ENCODE results near the gene SCD5. TPM values are rescaled to one million over a fixed set of nuclear protein-coding genes. Genes with fewer than 3 reads are reported as not detected.

SCD5 gene
- total RNA-seq, 2 donors from 2014 or later = 24.0 to 122 TPM

DNA sequence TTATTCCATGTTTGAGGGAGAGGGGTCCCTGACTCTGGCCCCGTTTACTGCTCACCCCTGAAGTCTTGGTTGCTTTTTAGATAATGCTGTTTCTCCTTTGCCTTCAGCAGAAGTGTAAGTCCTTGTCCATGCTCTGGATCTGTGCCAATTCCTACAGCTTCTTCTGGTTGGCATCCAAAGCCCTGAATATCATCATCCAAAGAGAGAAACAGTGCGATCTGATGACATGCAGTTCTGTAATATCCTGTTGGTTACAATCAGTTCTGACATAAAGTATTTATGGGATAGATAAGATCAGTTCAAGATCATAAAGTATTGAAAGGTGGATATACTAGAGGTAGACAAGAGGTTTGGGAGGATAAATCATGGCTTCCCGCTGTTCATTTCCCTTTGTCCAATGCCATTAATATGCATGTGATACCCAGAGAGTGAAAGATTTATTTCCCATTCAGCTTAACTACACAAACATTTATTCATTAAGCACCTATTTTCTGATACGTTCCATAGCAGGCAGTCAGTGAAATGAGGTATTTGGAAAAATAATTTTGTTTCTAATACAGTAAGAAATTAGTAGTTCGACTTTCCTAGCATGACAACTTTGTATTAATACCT, 183.7 kb downstream of the SCD5 start:
- Histone ChIP-seq H3K4me3 (no peak overlapping the region), H3K27ac (no peak overlapping the region), H3K4me1 (replicated peaks) (no peaks in the 10 kb centered on the region), H3K27me3 (replicated peaks; ENCODE audit: insufficient read depth) (no peaks in the 10 kb centered on the region), H3K9me3 (no peaks in the 10 kb centered on the region), H3K36me3 (no peaks in the 10 kb centered on the region)
- 36% methylated on average over 5 of the region's 5 CpGs for WGBS
- no peak for DNase-seq (ENCODE audit: low spot score)
- intact Hi-C loops (cut with DNase I) = no loop called here
- no peak for TF ChIP-seq POLR2A (IDR thresholded peaks at IDR 0.05)
- TF ChIP-seq POLR2AphosphoS5 (IDR thresholded peaks at IDR 0.05) = peak; percentile 39

DNA sequence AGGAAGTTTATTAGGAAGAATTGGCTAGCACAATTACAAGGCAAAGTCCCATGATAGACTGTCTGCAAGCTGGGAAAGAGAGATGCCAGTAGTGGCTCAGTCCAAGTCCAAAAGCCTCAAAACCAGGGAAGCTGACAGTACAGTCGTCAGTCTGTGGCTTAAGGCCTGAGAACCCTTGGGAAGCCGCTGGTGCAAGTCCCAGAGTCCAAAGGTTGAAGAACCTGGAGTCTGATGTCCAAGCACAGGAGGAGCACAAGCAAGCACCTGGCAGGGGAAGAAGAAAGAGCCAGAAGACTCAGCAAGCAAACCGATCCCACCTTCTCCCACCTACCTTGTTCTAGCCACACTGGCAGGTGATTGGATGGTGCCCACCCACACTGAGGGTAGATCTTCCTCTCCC, 185.5 kb downstream of the SCD5 start:
- no peaks in the 10 kb centered on the region for H3K9me3 ChIP-seq
- intact Hi-C loops (cut with DNase I) = no loop called here
- WGBS = 79% methylated on average over 3 of the region's 3 CpGs
- TF ChIP-seq POLR2A (IDR thresholded peaks at IDR 0.05) = no peak
- TF ChIP-seq POLR2AphosphoS5 (IDR thresholded peaks at IDR 0.05) = no peak
- TF ChIP-seq, protein P1, sequence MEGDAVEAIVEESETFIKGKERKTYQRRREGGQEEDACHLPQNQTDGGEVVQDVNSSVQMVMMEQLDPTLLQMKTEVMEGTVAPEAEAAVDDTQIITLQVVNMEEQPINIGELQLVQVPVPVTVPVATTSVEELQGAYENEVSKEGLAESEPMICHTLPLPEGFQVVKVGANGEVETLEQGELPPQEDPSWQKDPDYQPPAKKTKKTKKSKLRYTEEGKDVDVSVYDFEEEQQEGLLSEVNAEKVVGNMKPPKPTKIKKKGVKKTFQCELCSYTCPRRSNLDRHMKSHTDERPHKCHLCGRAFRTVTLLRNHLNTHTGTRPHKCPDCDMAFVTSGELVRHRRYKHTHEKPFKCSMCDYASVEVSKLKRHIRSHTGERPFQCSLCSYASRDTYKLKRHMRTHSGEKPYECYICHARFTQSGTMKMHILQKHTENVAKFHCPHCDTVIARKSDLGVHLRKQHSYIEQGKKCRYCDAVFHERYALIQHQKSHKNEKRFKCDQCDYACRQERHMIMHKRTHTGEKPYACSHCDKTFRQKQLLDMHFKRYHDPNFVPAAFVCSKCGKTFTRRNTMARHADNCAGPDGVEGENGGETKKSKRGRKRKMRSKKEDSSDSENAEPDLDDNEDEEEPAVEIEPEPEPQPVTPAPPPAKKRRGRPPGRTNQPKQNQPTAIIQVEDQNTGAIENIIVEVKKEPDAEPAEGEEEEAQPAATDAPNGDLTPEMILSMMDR (IDR thresholded peaks at IDR 0.05) = no peak
- H3K27me3 ChIP-seq (replicated peaks; ENCODE audit: insufficient read depth) = no peaks in the 10 kb centered on the region
- DNase-seq (ENCODE audit: low spot score) = no peak
- no peak overlapping the region for H3K4me3 ChIP-seq
- H3K36me3 ChIP-seq = no peaks in the 10 kb centered on the region
- no peak overlapping the region for H3K27ac ChIP-seq
- no peaks in the 10 kb centered on the region for H3K4me1 ChIP-seq (replicated peaks)

DNA sequence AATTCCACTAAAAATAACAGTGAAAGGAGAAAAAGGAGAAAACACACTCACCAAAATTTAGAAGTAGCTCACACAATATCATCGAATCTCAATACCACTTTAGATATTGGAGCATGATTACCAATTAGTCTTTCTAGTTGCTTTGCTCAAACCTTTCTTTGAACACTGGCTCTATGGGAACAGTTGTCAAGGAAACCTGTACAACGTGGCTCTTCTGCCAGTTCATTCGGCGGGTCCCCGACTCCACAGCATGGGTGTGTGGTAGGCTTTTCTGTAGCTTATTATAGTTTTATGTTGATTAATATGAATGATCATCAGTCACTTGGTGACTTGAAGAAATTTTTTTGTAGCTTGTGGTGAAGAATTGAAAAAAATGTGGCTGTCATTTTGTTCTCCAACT, 186.6 kb downstream of the SCD5 start:
- TF ChIP-seq POLR2AphosphoS5 (IDR thresholded peaks at IDR 0.05) = no peak
- TF ChIP-seq, protein P1 (IDR thresholded peaks at IDR 0.05) = no peak
- no peak for TF ChIP-seq POLR2A (IDR thresholded peaks at IDR 0.05)
- no peak for DNase-seq (ENCODE audit: low spot score)
- Histone ChIP-seq H3K27me3 (replicated peaks; ENCODE audit: insufficient read depth) (no peaks in the 10 kb centered on the region), H3K4me3 (no peak overlapping the region), H3K36me3 (no peaks in the 10 kb centered on the region), H3K27ac (no peak overlapping the region), H3K4me1 (replicated peaks) (no peaks in the 10 kb centered on the region), H3K9me3 (no peaks in the 10 kb centered on the region)
- 93% methylated on average over 5 of the region's 5 CpGs for WGBS
- intact Hi-C loops (cut with DNase I) = no loop called here

DNA sequence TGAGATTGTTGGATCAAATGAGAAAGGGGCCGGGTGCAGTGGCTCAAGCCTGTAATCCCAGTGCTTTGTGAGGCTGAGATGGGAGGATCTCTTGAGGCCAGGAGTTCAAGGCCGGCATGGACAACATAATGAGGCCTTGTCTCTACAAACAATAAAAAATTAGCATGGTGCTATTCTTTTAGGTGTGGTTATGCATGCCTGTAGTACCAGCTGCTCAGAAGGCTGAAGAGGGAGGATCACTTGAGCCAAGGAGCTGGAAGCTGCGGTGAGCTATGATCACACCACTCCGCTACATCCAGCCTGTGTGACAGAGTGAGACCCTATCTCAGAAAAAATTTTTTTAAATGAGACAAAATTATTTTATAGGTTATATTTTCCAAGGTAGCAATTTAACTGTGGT, 187.1 kb downstream of the SCD5 start:
- Histone ChIP-seq H3K4me3 (no peak overlapping the region), H3K36me3 (no peaks in the 10 kb centered on the region), H3K9me3 (no peaks in the 10 kb centered on the region), H3K27ac (no peak overlapping the region), H3K4me1 (replicated peaks) (no peaks in the 10 kb centered on the region), H3K27me3 (replicated peaks; ENCODE audit: insufficient read depth) (no peaks in the 10 kb centered on the region)
- no peak for DNase-seq (ENCODE audit: low spot score)
- TF ChIP-seq POLR2A (IDR thresholded peaks at IDR 0.05) (no peak), POLR2AphosphoS5 (IDR thresholded peaks at IDR 0.05) (no peak)
- TF ChIP-seq, protein P1 (IDR thresholded peaks at IDR 0.05) = no peak
- intact Hi-C loops (cut with DNase I) = no loop called here
- 84% methylated on average over 4 of the region's 4 CpGs for WGBS

DNA sequence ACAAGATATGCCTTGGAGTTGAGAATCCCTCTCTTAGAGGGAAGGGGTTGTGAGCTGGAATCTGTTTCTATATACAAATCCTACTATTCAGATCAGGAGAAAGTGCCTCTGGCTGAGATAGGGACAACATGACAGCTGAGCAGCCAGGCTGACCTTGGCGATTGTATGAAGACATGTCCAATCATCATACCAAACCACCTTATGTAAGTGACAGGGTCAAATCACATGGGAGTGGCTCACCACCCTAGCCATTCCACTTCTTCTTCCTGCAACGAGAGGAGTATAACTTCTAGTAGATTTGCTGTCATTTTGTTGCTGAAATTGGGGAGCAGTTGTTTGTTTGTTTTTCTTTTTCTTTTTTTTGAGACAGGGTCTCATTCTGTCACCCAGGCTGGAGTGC, 188.6 kb downstream of the SCD5 start:
- TF ChIP-seq, protein P1 (IDR thresholded peaks at IDR 0.05) = no peak
- TF ChIP-seq POLR2A (IDR thresholded peaks at IDR 0.05) = no peak
- no peak for TF ChIP-seq POLR2AphosphoS5 (IDR thresholded peaks at IDR 0.05)
- intact Hi-C loops (cut with DNase I) = no loop called here
- no peak for DNase-seq (ENCODE audit: low spot score)
- no peaks in the 10 kb centered on the region for H3K36me3 ChIP-seq
- no peak overlapping the region for H3K27ac ChIP-seq
- H3K9me3 ChIP-seq = no peaks in the 10 kb centered on the region
- no peaks in the 10 kb centered on the region for H3K27me3 ChIP-seq (replicated peaks; ENCODE audit: insufficient read depth)
- H3K4me3 ChIP-seq = no peak overlapping the region
- WGBS = 89% methylated on average over 2 of the region's 2 CpGs
- no peaks in the 10 kb centered on the region for H3K4me1 ChIP-seq (replicated peaks)

Measured in prostate gland (tissue), 2 donors.